ENCODE results near the gene LOXL4.

DNA sequence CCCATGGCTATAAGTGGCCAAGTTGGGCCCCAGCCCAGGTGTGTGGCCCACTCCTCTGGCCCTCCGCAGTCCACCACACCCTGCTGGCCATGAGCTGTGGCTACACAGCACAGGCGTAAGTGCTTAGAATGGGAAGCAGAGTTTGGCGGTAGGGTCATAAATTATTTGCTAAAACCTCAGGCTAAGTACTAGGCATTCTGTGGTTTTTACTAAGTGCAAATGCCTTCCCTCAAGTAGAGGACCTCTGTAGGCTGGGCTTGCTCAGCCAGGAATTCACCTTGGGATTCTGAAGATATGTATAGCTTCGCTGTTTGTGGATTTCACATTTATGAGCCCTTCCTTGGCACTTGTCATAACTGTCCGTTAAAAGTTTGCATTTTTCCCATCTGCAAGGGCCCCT is 44.8 kb upstream of the LOXL4 start:
- TF ChIP-seq, protein P1, sequence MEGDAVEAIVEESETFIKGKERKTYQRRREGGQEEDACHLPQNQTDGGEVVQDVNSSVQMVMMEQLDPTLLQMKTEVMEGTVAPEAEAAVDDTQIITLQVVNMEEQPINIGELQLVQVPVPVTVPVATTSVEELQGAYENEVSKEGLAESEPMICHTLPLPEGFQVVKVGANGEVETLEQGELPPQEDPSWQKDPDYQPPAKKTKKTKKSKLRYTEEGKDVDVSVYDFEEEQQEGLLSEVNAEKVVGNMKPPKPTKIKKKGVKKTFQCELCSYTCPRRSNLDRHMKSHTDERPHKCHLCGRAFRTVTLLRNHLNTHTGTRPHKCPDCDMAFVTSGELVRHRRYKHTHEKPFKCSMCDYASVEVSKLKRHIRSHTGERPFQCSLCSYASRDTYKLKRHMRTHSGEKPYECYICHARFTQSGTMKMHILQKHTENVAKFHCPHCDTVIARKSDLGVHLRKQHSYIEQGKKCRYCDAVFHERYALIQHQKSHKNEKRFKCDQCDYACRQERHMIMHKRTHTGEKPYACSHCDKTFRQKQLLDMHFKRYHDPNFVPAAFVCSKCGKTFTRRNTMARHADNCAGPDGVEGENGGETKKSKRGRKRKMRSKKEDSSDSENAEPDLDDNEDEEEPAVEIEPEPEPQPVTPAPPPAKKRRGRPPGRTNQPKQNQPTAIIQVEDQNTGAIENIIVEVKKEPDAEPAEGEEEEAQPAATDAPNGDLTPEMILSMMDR (IDR thresholded peaks at IDR 0.05; ENCODE audit: borderline replicate concordance, extremely low read depth, low read length, poor library complexity, severe bottlenecking), result no peak
- no peak for TF ChIP-seq EZH2 (IDR thresholded peaks at IDR 0.05; ENCODE audit: borderline replicate concordance, low read depth, low read length, severe bottlenecking)

All from DND-41 (cell line).